ENCODE results near the gene ANAPC2.

Gene ANAPC2

DNA sequence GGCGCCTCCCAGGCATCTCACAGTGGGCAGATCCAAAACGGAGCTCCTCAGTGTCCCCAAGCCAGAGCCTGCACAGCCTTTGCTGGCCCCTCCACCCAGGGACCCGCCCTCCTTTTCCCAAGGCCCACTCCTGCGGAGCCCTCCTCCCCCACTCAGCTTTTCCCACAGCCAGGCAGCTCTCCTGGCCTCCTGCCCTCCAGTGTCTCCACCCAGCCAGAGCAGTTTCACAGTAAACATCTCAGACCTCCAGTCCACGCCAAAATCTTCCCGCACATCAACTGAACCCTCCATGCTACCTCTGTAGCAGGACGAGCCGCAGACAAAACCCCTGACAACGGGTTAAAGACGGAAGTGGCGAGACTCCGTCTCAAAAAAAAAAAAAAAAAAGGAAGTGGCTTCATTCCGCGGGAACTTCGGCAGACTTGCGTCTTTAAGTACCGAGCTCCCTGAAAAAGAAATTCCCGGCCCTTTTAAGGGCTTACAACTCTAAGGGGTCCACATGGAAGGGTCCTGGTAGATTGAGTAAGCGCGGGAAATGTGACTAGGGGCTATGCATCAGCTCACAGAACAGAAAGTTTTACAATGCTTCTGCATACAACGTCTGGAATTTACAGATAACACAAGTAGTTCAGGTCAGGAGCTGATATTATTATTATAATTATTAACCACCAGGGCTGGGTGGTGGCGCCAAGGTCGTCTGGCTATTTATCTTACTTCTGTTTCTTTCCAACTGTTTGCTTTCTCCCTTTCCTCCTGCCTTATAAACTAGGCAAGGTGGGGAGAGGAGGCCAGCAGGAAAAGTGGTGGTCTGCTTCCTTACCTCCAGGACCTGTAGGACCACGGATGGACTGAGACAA, 60.8 kb downstream of the ANAPC2 start:
- no peak for DNase-seq

DNA sequence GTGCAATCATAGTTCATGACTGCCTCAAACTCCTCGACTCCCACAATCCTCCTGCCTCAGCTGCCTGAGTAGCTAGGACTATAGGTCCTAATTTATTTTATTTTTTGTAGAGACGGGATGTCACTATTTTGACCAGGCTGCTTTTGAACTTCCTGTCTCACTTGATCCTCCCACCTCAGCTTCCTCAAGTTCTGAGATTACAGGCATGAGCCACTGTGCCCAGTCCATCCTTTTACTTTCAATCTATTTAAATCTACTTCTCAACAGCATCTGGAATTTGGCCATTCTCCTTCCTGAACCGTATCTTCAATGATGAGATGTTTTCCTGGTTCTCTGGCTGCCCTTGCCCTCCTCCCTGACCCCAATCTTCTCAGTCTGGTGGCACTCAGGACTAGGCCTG, 61.6 kb downstream of the ANAPC2 start:
- DNase-seq = no peak
